HUES6 (cell line): Measurements from ENCODE around the gene CYBC1.

Experiments used
- H3K27ac ChIP-seq: 2 replicates; pipeline ENCODE4 v1.7.0; 2013; ENCODE audit warnings: low read depth, mild to moderate bottlenecking, low read length, inconsistent platforms
- H3K27me3 ChIP-seq: 2 replicates; pipeline ENCODE4 v1.6.1; 2013; ENCODE audit warnings: low read length; ENCODE audit not compliant: control insufficient read depth, insufficient read depth
- H3K36me3 ChIP-seq: 2 replicates; pipeline ENCODE4 v1.6.1; 2013; ENCODE audit warnings: low read length; ENCODE audit not compliant: control insufficient read depth, insufficient read depth
- H3K4me1 ChIP-seq: 2 replicates; pipeline ENCODE4 v1.6.1; 2013; ENCODE audit warnings: low read length; ENCODE audit not compliant: control insufficient read depth, insufficient read depth
- H3K4me3 ChIP-seq: 2 replicates; pipeline ENCODE4 v1.5.1; 2013; ENCODE audit warnings: low read depth, low read length
- H3K9ac ChIP-seq: one replicate; pipeline ENCODE4 v1.6.1; 2013; ENCODE audit warnings: mild to moderate bottlenecking, low read length
- H3K9me3 ChIP-seq: 2 replicates; pipeline ENCODE4 v1.6.1; 2013; ENCODE audit warnings: low read depth, low read length; ENCODE audit not compliant: control insufficient read depth, insufficient read depth

The CYBC1 gene

GRCh38 chr17:82403662-82404660, 46.6 kb downstream of the CYBC1 start:
- H3K9ac ChIP-seq = no peak overlapping the region
- no peak overlapping the region for H3K27ac ChIP-seq
- no peaks in the 10 kb centered on the region for H3K27me3 ChIP-seq
- no peaks in the 10 kb centered on the region for H3K9me3 ChIP-seq
- peaks cover 6% of the 10 kb centered on the region; the same call in 1 of the 2 replicates for H3K4me1 ChIP-seq
- peaks cover 15% of the 10 kb centered on the region for H3K36me3 ChIP-seq
- H3K4me3 ChIP-seq = no peak overlapping the region

- no peak overlapping the region for H3K9ac ChIP-seq
- H3K27ac ChIP-seq = no peak overlapping the region
Observed at GRCh38 chr17:82402865-82403264, 47.7 kb downstream of the CYBC1 start.

GRCh38 chr17:82400830-82401229, 49.7 kb downstream of the CYBC1 start:
- Histone ChIP-seq H3K9me3 (no peaks in the 10 kb centered on the region), H3K27ac (no peak overlapping the region), H3K9ac (no peak overlapping the region), H3K4me3 (no peak overlapping the region), H3K36me3 (peaks cover 15% of the 10 kb centered on the region), H3K4me1 (peaks cover 6% of the 10 kb centered on the region; the same call in 1 of the 2 replicates), H3K27me3 (no peaks in the 10 kb centered on the region)

More at GRCh38 chr17:82402865-82403264, 47.7 kb downstream of the CYBC1 start:
- Histone ChIP-seq H3K27me3 (no peaks in the 10 kb centered on the region), H3K4me3 (no peak overlapping the region), H3K4me1 (peaks cover 6% of the 10 kb centered on the region; the same call in 1 of the 2 replicates), H3K36me3 (peaks cover 15% of the 10 kb centered on the region), H3K9me3 (no peaks in the 10 kb centered on the region)

- H3K27ac ChIP-seq = no peak overlapping the region
- H3K9me3 ChIP-seq = no peaks in the 10 kb centered on the region
- H3K36me3 ChIP-seq = peaks cover 15% of the 10 kb centered on the region
- H3K9ac ChIP-seq = no peak overlapping the region
- no peaks in the 10 kb centered on the region for H3K27me3 ChIP-seq
- no peak overlapping the region for H3K4me3 ChIP-seq
- peaks cover 6% of the 10 kb centered on the region; the same call in 1 of the 2 replicates for H3K4me1 ChIP-seq
Observed at GRCh38 chr17:82400206-82400605, 50.3 kb downstream of the CYBC1 start.

GRCh38 chr17:82399601-82400101, 50.9 kb downstream of the CYBC1 start:
- H3K9me3 ChIP-seq = no peaks in the 10 kb centered on the region
- H3K9ac ChIP-seq = no peak overlapping the region
- no peak overlapping the region for H3K27ac ChIP-seq
- peaks cover 6% of the 10 kb centered on the region; the same call in 1 of the 2 replicates for H3K4me1 ChIP-seq
- peaks cover 15% of the 10 kb centered on the region for H3K36me3 ChIP-seq
- no peaks in the 10 kb centered on the region for H3K27me3 ChIP-seq
- no peak overlapping the region for H3K4me3 ChIP-seq

GRCh38 chr17:82399041-82399441, 51.5 kb downstream of the CYBC1 start:
- H3K27ac ChIP-seq = no peak overlapping the region
- no peaks in the 10 kb centered on the region for H3K9me3 ChIP-seq
- H3K4me1 ChIP-seq = peaks cover 6% of the 10 kb centered on the region; the same call in 1 of the 2 replicates
- H3K9ac ChIP-seq = no peak overlapping the region
- no peaks in the 10 kb centered on the region for H3K27me3 ChIP-seq
- no peak overlapping the region for H3K4me3 ChIP-seq
- peaks cover 14% of the 10 kb centered on the region for H3K36me3 ChIP-seq

- no peak overlapping the region for H3K27ac ChIP-seq
- H3K36me3 ChIP-seq = peaks cover 6% of the 10 kb centered on the region; the same call in 1 of the 2 replicates
- no peaks in the 10 kb centered on the region for H3K9me3 ChIP-seq
- H3K27me3 ChIP-seq = no peaks in the 10 kb centered on the region
- H3K9ac ChIP-seq = no peak overlapping the region
- H3K4me3 ChIP-seq = no peak overlapping the region
- H3K4me1 ChIP-seq = peaks cover 6% of the 10 kb centered on the region; the same call in 1 of the 2 replicates
Observed at GRCh38 chr17:82397449-82398335, 52.9 kb downstream of the CYBC1 start.

GRCh38 chr17:82396601-82397435, 53.7 kb downstream of the CYBC1 start:
- no peaks in the 10 kb centered on the region for H3K9me3 ChIP-seq
- H3K27ac ChIP-seq = no peak overlapping the region
- H3K27me3 ChIP-seq = no peaks in the 10 kb centered on the region

GRCh38 chr17:82394278-82394677, 56.3 kb downstream of the CYBC1 start:
- H3K9ac ChIP-seq = no peak overlapping the region
- H3K27me3 ChIP-seq = no peaks in the 10 kb centered on the region
- H3K36me3 ChIP-seq = peaks cover 13% of the 10 kb centered on the region
- H3K9me3 ChIP-seq = no peaks in the 10 kb centered on the region
- no peak overlapping the region for H3K4me3 ChIP-seq
- no peaks in the 10 kb centered on the region for H3K4me1 ChIP-seq
- H3K27ac ChIP-seq = no peak overlapping the region

More at GRCh38 chr17:82396601-82397435, 53.7 kb downstream of the CYBC1 start:
- H3K36me3 ChIP-seq = peaks cover 10% of the 10 kb centered on the region
- H3K4me3 ChIP-seq = no peak overlapping the region
- peaks cover 6% of the 10 kb centered on the region; the same call in 1 of the 2 replicates for H3K4me1 ChIP-seq
- no peak overlapping the region for H3K9ac ChIP-seq

- Histone ChIP-seq H3K36me3 (peaks cover 13% of the 10 kb centered on the region), H3K9me3 (no peaks in the 10 kb centered on the region), H3K9ac (no peak overlapping the region), H3K4me1 (no peaks in the 10 kb centered on the region), H3K27ac (no peak overlapping the region), H3K4me3 (no peak overlapping the region), H3K27me3 (no peaks in the 10 kb centered on the region)
Observed at GRCh38 chr17:82392941-82393340, 57.6 kb downstream of the CYBC1 start.
